H9 (cell line): ENCODE data around the gene EDC3. TPM values are rescaled to one million over a fixed set of nuclear protein-coding genes. Genes with fewer than 3 reads are reported as not detected.

Experiments used
- DNase-seq: peaks from one replicate; pipeline ENCODE4 v3.0.0-alpha.2; 2017
- H2AFZ ChIP-seq: one replicate; pipeline ENCODE4 v1.6.1; 2013; ENCODE audit warnings: mild to moderate bottlenecking, low read length, control low read depth, moderate library complexity
- H2AK5ac ChIP-seq: 2 replicates; pipeline ENCODE4 v1.6.1; 2013; ENCODE audit warnings: low read length, control low read depth, mixed read lengths; ENCODE audit not compliant: insufficient read length
- H2BK120ac ChIP-seq: one replicate; pipeline ENCODE4 v1.6.1; 2013; ENCODE audit warnings: low read depth, mild to moderate bottlenecking, low read length, control low read depth, inconsistent platforms; ENCODE audit not compliant: poor library complexity, severe bottlenecking
- H2BK12ac ChIP-seq: 2 replicates; pipeline ENCODE4 v1.6.1; 2013; ENCODE audit warnings: low read length, control low read depth, mixed read lengths, low read depth; ENCODE audit not compliant: insufficient read length
- H2BK15ac ChIP-seq: 2 replicates; pipeline ENCODE4 v1.6.1; 2013; ENCODE audit warnings: low read depth, low read length, control low read depth
- H2BK20ac ChIP-seq: one replicate; pipeline ENCODE4 v1.6.1; 2013; ENCODE audit warnings: low read depth, mild to moderate bottlenecking, low read length, control low read depth, inconsistent platforms; ENCODE audit not compliant: poor library complexity, severe bottlenecking
- H2BK5ac ChIP-seq: 2 replicates; pipeline ENCODE4 v1.6.1; 2013; ENCODE audit warnings: low read length, control low read depth, mixed read lengths; ENCODE audit not compliant: insufficient read length
- H3K14ac ChIP-seq: 2 replicates; pipeline ENCODE4 v1.6.1; 2013; ENCODE audit warnings: low read length, control low read depth; ENCODE audit not compliant: insufficient read depth
- H3K18ac ChIP-seq: 2 replicates; pipeline ENCODE4 v1.6.1; 2013; ENCODE audit warnings: low read depth, mild to moderate bottlenecking, mixed read lengths, low read length, control low read depth; ENCODE audit not compliant: insufficient read length
- H3K23ac ChIP-seq: 2 replicates; pipeline ENCODE4 v1.6.1; 2013; ENCODE audit warnings: low read length, control low read depth, mixed read lengths, low read depth; ENCODE audit not compliant: insufficient read length
- H3K23me2 ChIP-seq: 2 replicates; pipeline ENCODE4 v1.6.1; 2013; ENCODE audit warnings: low read depth, mild to moderate bottlenecking, mixed read lengths, low read length, control low read depth; ENCODE audit not compliant: insufficient read length, poor library complexity, severe bottlenecking
- H3K27ac ChIP-seq: 2 replicates; pipeline ENCODE4 v1.5.1; 2013; ENCODE audit warnings: low read length, control low read depth, mixed read lengths, low read depth; ENCODE audit not compliant: insufficient read length
- H3K27me3 ChIP-seq: 2 replicates; pipeline ENCODE4 v1.6.1; 2013; ENCODE audit warnings: low read length, control low read depth, inconsistent platforms; ENCODE audit not compliant: insufficient read depth
- H3K4ac ChIP-seq: 2 replicates; pipeline ENCODE4 v1.6.1; 2013; ENCODE audit warnings: low read depth, mild to moderate bottlenecking, control low read depth, inconsistent platforms, low read length, moderate library complexity
- H3K4me1 ChIP-seq: 2 replicates; pipeline ENCODE4 v1.6.1; 2013; ENCODE audit warnings: low read length, control low read depth, inconsistent platforms; ENCODE audit not compliant: insufficient read depth
- H3K4me2 ChIP-seq: 2 replicates; pipeline ENCODE4 v1.6.1; 2013; ENCODE audit warnings: low read length, control low read depth, mixed read lengths; ENCODE audit not compliant: insufficient read length, insufficient read depth
- H3K56ac ChIP-seq: 2 replicates; pipeline ENCODE4 v1.6.1; 2013; ENCODE audit warnings: low read depth, mild to moderate bottlenecking, mixed read lengths, low read length, control low read depth; ENCODE audit not compliant: insufficient read length
- H3K79me1 ChIP-seq: 2 replicates; pipeline ENCODE4 v1.6.1; 2013; ENCODE audit warnings: low read depth, mild to moderate bottlenecking, moderate library complexity, low read length, control low read depth, inconsistent platforms; ENCODE audit not compliant: insufficient read depth, poor library complexity, severe bottlenecking
- H3K79me2 ChIP-seq: 2 replicates; pipeline ENCODE4 v1.6.1; 2013; ENCODE audit warnings: low read length, control low read depth, inconsistent platforms; ENCODE audit not compliant: insufficient read depth
- H3K9ac ChIP-seq: 2 replicates; pipeline ENCODE4 v1.6.1; 2013; ENCODE audit warnings: low read length, control low read depth, mixed read lengths; ENCODE audit not compliant: insufficient read length; ENCODE audit errors: extremely low read depth
- H3K9me3 ChIP-seq: one replicate; pipeline ENCODE4 v1.6.1; 2013; ENCODE audit warnings: low read depth, low read length, inconsistent platforms; ENCODE audit not compliant: control insufficient read depth
- H3T11ph ChIP-seq: one replicate; pipeline ENCODE4 v1.6.1; 2013; ENCODE audit warnings: mild to moderate bottlenecking, low read length, control low read depth, inconsistent platforms
- H4K20me1 ChIP-seq: one replicate; pipeline ENCODE4 v1.6.1; 2013; ENCODE audit not compliant: control insufficient read depth, insufficient read length, insufficient read depth
- H4K5ac ChIP-seq: 2 replicates; pipeline ENCODE4 v1.6.1; 2013; ENCODE audit warnings: low read depth, mild to moderate bottlenecking, mixed read lengths, low read length, control low read depth; ENCODE audit not compliant: insufficient read length
- H4K8ac ChIP-seq: replicated peaks from 2 replicates; pipeline ENCODE4 v1.6.1; 2013; ENCODE audit warnings: low read length, control low read depth, mixed read lengths, low read depth; ENCODE audit not compliant: insufficient read length
- H4K91ac ChIP-seq: 2 replicates; pipeline ENCODE4 v1.6.1; 2013; ENCODE audit warnings: low read depth, mild to moderate bottlenecking, moderate library complexity, mixed read lengths, low read length, control low read depth; ENCODE audit not compliant: insufficient read length
- H3K27ac Mint-ChIP-seq, 3 experiments: 2 replicates in 2 of 3; 3 replicates in 1 of 3; pipeline ENCODE4 v1.8.0; 2020 to 2021; ENCODE audit warnings: mixed read lengths in 3 of 3, mild to moderate bottlenecking in 1 of 3, moderate library complexity in 1 of 3
- H3K27me3 Mint-ChIP-seq: 2 replicates; pipeline ENCODE4 v1.8.0; 2021; ENCODE audit warnings: low read depth, mild to moderate bottlenecking, moderate library complexity, mixed read lengths
- H3K36me3 Mint-ChIP-seq, 3 experiments: 2 replicates in 2 of 3; 3 replicates in 1 of 3; pipeline ENCODE4 v1.8.0; 2020 to 2021; ENCODE audit warnings: low read depth in 3 of 3, mixed read lengths in 3 of 3; ENCODE audit not compliant: insufficient read depth in 1 of 3
- H3K4me1 Mint-ChIP-seq, 2 experiments: 2 replicates each; pipeline ENCODE4 v1.8.0; 2020; ENCODE audit warnings: mixed read lengths in 2 of 2
- H3K4me3 Mint-ChIP-seq, 2 experiments: 2 replicates in 1 of 2; 3 replicates in 1 of 2; pipeline ENCODE4 v1.8.0; 2020 to 2021; ENCODE audit warnings: mild to moderate bottlenecking in 2 of 2, mixed read lengths in 2 of 2, moderate library complexity in 1 of 2
- H3K9me3 Mint-ChIP-seq, 2 experiments: 2 replicates in 1 of 2; 3 replicates in 1 of 2; pipeline ENCODE4 v1.8.0; 2020; ENCODE audit warnings: mild to moderate bottlenecking in 2 of 2, mixed read lengths in 2 of 2, moderate library complexity in 1 of 2
- CTCF ChIP-seq: fragments of 200-600 bp; sonication (generic); conservative IDR thresholded peaks from 3 replicates; pipeline ENCODE4 v1.8.0; 2021; ENCODE audit warnings: antibody characterized with exemption, mild to moderate bottlenecking
- WGBS: extraction: QIAGEN DNeasy Blood & Tissue Kit; methylation state at CpG from one replicate; pipeline ENCODE4 v1.1.7; 2013; ENCODE audit warnings: missing lambda C conversion rate, low lambda C conversion rate, mixed read lengths; ENCODE audit not compliant: insufficient read length; ENCODE audit errors: extremely low coverage; 5-methylcytosine and 5-hydroxymethylcytosine counted together
- total RNA-seq: library from RNA; stranded (reverse); gene quantifications from 2 replicates; pipeline ENCODE4 v1.2.1, GENCODE V29; 2021

Gene EDC3
- total RNA-seq, 1 experiment from 2014 or later, result 60.5 TPM

- no peak overlapping the region for H3K18ac ChIP-seq
- H2BK12ac ChIP-seq, result no peak overlapping the region
- H3K36me3 Mint-ChIP-seq, result peaks cover 51 to 68% (median 67%) of the 10 kb centered on the region in 3 experiments; a peak in 6 of 7 replicates
- no peak overlapping the region for H4K5ac ChIP-seq
- H3K23me2 ChIP-seq, result peaks cover 6% of the 10 kb centered on the region
- H3T11ph ChIP-seq, result no peak overlapping the region
- no peak overlapping the region; the same call in 1 of the 2 replicates for H3K14ac ChIP-seq
- H2AFZ ChIP-seq, result no peak overlapping the region
- H4K8ac ChIP-seq, result no peak overlapping the region
- H4K20me1 ChIP-seq, result no peaks in the 10 kb centered on the region
- no peak overlapping the region for H2BK15ac ChIP-seq
- no peaks in the 10 kb centered on the region for H3K9me3 ChIP-seq
- no peak overlapping the region for H2BK5ac ChIP-seq
- H3K4me1 ChIP-seq, result no peaks in the 10 kb centered on the region
- H2AK5ac ChIP-seq, result no peak overlapping the region
- H4K91ac ChIP-seq, result no peak overlapping the region
- H3K27me3 Mint-ChIP-seq, result no peaks in the 10 kb centered on the region; the same call in 1 of the 2 replicates
- no peak overlapping the region for H3K4me2 ChIP-seq
- H3K56ac ChIP-seq, result no peak overlapping the region
- H3K27ac ChIP-seq, result no peak overlapping the region
- WGBS, result no CpG with 5 or more reads among the region's 23 CpGs
- peak overlapping the region; percentile 71 to 85 (median 81); a peak in 5 of 7 replicates for H3K27ac Mint-ChIP-seq
- H3K23ac ChIP-seq, result no peak overlapping the region
- TF ChIP-seq CTCF, result peak; percentile 98
- peak overlapping the region in 1 of 2 experiments; percentile 31; a peak in 2 of 5 replicates for H3K4me3 Mint-ChIP-seq
- H3K79me2 ChIP-seq, result peaks cover 24% of the 10 kb centered on the region; the same call in 1 of the 2 replicates
- H3K4me1 Mint-ChIP-seq, result peaks cover 22 to 27% of the 10 kb centered on the region in 2 experiments
- no peak overlapping the region for H2BK120ac ChIP-seq
- H2BK20ac ChIP-seq, result no peak overlapping the region
- peak; percentile 90 for DNase-seq
- H3K9ac ChIP-seq, result no peak overlapping the region
- H3K79me1 ChIP-seq, result peaks cover 12% of the 10 kb centered on the region
- no peaks in the 10 kb centered on the region for H3K27me3 ChIP-seq
- no peaks in the 10 kb centered on the region for H3K9me3 Mint-ChIP-seq
- H3K4ac ChIP-seq, result no peak overlapping the region
Measured at GRCh38 chr15:74620636-74621545, 74.9 kb downstream of the EDC3 start.
